GM19193 (cell line): Measurements from ENCODE around the gene ZFR2.

Experiments
- POLR2A ChIP-seq: IDR thresholded peaks from 4 replicates; pipeline ENCODE4 v1.6.1; 2011; ENCODE audit not compliant: insufficient read depth, insufficient read length; ENCODE audit errors: extremely low read depth

The ZFR2 gene

GRCh38 chr19:3851254-3852176 lies 17.3 kb downstream of the ZFR2 start:
- TF ChIP-seq POLR2A = no peak

GRCh38 chr19:3850320-3850972 lies 18.4 kb downstream of the ZFR2 start:
- no peak for TF ChIP-seq POLR2A

- no peak for TF ChIP-seq POLR2A
Observed at GRCh38 chr19:3849787-3850186, 19.1 kb downstream of the ZFR2 start.

- TF ChIP-seq POLR2A = no peak
Observed at GRCh38 chr19:3849092-3849491, 19.7 kb downstream of the ZFR2 start.

- no peak for TF ChIP-seq POLR2A
Observed at GRCh38 chr19:3844596-3844995, 24.2 kb downstream of the ZFR2 start.

- no peak for TF ChIP-seq POLR2A
Observed at GRCh38 chr19:3842948-3843347, 25.9 kb downstream of the ZFR2 start.

GRCh38 chr19:3840804-3841203 lies 28.0 kb downstream of the ZFR2 start:
- TF ChIP-seq POLR2A = no peak

- no peak for TF ChIP-seq POLR2A
Observed at GRCh38 chr19:3839941-3840340, 28.9 kb downstream of the ZFR2 start.

GRCh38 chr19:3838661-3839060 lies 30.2 kb downstream of the ZFR2 start:
- no peak for TF ChIP-seq POLR2A

GRCh38 chr19:3837922-3838321 lies 30.9 kb downstream of the ZFR2 start:
- TF ChIP-seq POLR2A = no peak

GRCh38 chr19:3837332-3837731 lies 31.5 kb downstream of the ZFR2 start:
- no peak for TF ChIP-seq POLR2A

- TF ChIP-seq POLR2A = no peak
Observed at GRCh38 chr19:3836887-3837286, 32.0 kb downstream of the ZFR2 start.

GRCh38 chr19:3835055-3835435 lies 33.8 kb downstream of the ZFR2 start:
- no peak for TF ChIP-seq POLR2A

- TF ChIP-seq POLR2A = no peak
Observed at GRCh38 chr19:3834349-3835054, 34.3 kb downstream of the ZFR2 start.

- TF ChIP-seq POLR2A = no peak
Observed at GRCh38 chr19:3833578-3834348, 35.1 kb downstream of the ZFR2 start.
